Ovary (tissue), 9 donors: Measurements from ENCODE around the gene HOXB8. TPM values are rescaled to one million over a fixed set of nuclear protein-coding genes. Genes with fewer than 3 reads are reported as not detected.

Source experiments
- DNase-seq, 5 donors: peaks; one replicate each; pipeline ENCODE4 v3.0.0-alpha.2; 2019 to 2020
- H3K27ac ChIP-seq, 2 donors: fragments of 200-600 bp; one replicate each; pipeline versions ENCODE4 v1.5.1 to v1.8.0; 2019 to 2022
- H3K27me3 ChIP-seq: fragments of 200-600 bp; one replicate; pipeline ENCODE4 v1.8.0; 2022
- H3K36me3 ChIP-seq: fragments of 200-600 bp; sonication (generic); one replicate; pipeline ENCODE4 v1.5.1; 2019
- H3K4me1 ChIP-seq: one replicate; pipeline ENCODE4 v1.8.1; 2013; ENCODE audit warnings: mild to moderate bottlenecking, moderate library complexity; ENCODE audit not compliant: insufficient read depth
- H3K4me3 ChIP-seq: fragments of 200-600 bp; sonication (generic); one replicate; pipeline ENCODE4 v1.5.1; 2017
- H3K9me3 ChIP-seq, 2 donors: fragments of 200-600 bp in 1 of 2; sonication (generic) in 1 of 2; one replicate each; pipeline versions ENCODE4 v1.5.1 to v1.8.1; 2013 to 2019; ENCODE audit warnings: mild to moderate bottlenecking in 1 of 2, moderate library complexity in 1 of 2
- EP300 ChIP-seq: sonication (generic); formaldehyde crosslinking; IDR thresholded peaks from one replicate; pipeline ENCODE4 v1.6.1; 2017; ENCODE audit warnings: antibody characterized with exemption
- POLR2A ChIP-seq: fragments of 450-650 bp; IDR thresholded peaks from one replicate; pipeline ENCODE4 v1.6.1; 2017; ENCODE audit warnings: antibody characterized with exemption, mild to moderate bottlenecking, moderate library complexity
- WGBS, 3 donors: extraction: QIAGEN DNeasy Blood & Tissue Kit in 1 of 3; methylation state at CpG; one replicate each; pipeline versions ENCODE4 v1.1.5 to v1.1.7; 2013 to 2017; 5-methylcytosine and 5-hydroxymethylcytosine counted together
- intact Hi-C, 4 donors: fragments of 100-400 bp; cut with DNase I; formaldehyde crosslinking; loops; one replicate each; pipeline versions ENCODE4 v1.11.0 to v1.15.1; 2022 to 2023
- polyA plus RNA-seq, 2 donors: library from polyadenylated mRNA; stranded (reverse); fragments of 200-250 nt in 1 of 2; fragments of 350-450 nt in 1 of 2; fragmentation: Illumina TruSeq in 1 of 2; extraction: RNeasy Lipid Tissue Mini Kit (QIAGEN cat#74804) in 1 of 2; gene quantifications; one replicate each; pipeline ENCODE4 v1.2.3, GENCODE V29; 2013 to 2014
- total RNA-seq, 7 donors: library from RNA; depleted of rRNA in 2 of 7; stranded (reverse); fragments of >200 nt in 2 of 7; fragmentation: NEBNext Ultra II Directional in 3 of 7; extraction: Animal tissue kit (Norgen Biotek cat#: 25700) in 3 of 7; gene quantifications; one replicate each; pipeline versions ENCODE4 v1.1.0 to v1.2.4, GENCODE V29; 2016 to 2023
- TF ChIP-seq, protein P1 (sequence below), 3 donors: fragments of 450-650 bp in 2 of 3; fragments of 200-600 bp in 1 of 3; IDR thresholded peaks; one replicate each; pipeline versions ENCODE4 v1.5.1 to v1.8.0; 2016 to 2022; ENCODE audit warnings: antibody characterized with exemption in 3 of 3, mild to moderate bottlenecking in 1 of 3
- donor health status: DM: no; HTN: no; CAD: no; lungs with moderate emphysema.
- donor health status: DM: no; HTN: no; CAD: no.
- donor health status: Bipolar disorder and iron deficiency.
- donor health status: DM: yes; HTN: yes; CAD: no.
- donor health status: DM: no; HTN: no; CAD: no.
- donor health status: DM: yes; HTN: yes; CAD: no.

HOXB8 gene
- total and polyA plus RNA-seq, 9 donors, result 0.17 to 2.5 (median 0.28) TPM; not detected in 4

DNA sequence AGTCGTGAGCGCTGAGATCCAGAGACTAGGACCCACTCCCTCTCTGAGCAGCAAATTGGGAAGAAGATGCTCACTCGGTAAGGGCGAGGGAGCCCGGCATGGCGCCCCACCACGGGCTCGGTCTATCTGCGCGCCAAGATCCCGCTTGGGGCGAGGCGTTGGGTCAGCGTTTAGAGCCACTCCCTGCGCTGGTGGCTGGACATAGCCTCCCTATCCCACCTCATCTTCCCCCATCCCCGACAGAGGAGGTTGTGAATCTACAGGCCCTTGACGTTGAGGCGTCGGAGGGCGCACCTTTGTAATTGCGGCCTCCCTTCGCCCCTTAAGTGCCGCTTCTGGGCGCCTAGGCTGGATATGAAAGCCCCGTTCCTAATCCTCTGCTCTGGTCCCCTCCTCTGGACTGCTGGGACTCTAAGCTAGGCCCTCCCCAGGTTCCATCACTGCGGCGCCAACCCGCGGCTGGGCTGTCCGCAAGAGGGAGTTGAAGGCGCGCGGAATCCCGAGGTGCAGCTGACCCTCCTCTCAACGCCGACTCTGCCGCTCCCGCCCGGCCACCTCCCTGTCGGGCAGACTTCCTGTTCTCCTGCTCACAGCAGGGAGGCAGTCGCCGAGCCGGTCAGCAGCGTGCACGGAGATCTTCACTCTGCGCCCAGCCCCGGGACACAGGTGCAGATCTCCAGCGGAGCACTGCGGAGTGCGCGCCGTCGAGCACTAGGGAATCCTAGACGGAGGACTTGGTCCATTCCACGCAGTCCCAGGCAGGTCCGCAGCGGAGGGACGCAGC, 27.2 kb upstream of the HOXB8 start:
- Histone ChIP-seq H3K27me3 (no peaks in the 10 kb centered on the region), H3K36me3 (no peaks in the 10 kb centered on the region)
- no peak for DNase-seq

DNA sequence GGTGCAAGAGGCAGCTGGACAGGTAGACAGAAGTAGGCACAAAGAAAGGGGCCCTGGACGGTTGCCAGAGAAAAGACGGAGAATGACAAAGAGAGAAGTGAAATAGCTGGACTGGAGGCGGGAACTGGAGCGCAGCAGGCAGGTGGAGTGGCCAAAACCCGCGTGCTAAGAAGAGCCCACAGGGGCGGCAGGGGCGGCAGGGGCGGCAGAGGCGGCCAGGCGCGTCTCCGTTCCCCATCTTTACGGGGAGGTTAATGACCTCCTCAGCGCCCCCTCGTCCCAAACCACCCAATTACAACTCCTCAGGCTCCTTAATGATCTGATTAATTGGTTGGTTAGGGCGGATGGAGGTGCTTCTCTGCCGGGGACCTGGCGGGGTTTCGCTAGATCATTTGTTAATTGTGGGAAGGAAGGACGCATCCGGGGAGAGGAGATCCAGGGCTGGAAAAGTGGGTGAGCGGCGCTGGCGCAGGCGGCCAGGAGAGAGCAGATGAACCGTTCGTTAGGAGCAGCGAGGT, 26.5 kb upstream of the HOXB8 start:
- no peaks in the 10 kb centered on the region for H3K36me3 ChIP-seq
- 1 to 8% (median 4%) methylated on average over 29 of the region's 29 CpGs for WGBS, 3 donors
- no peaks in the 10 kb centered on the region for H3K4me1 ChIP-seq
- intact Hi-C loops, result no loop called here
- no peak overlapping the region for H3K4me3 ChIP-seq
- no peak overlapping the region for H3K27ac ChIP-seq
- no peaks in the 10 kb centered on the region for H3K9me3 ChIP-seq
- TF ChIP-seq POLR2A (no peak), EP300 (no peak)
- TF ChIP-seq, protein P1, sequence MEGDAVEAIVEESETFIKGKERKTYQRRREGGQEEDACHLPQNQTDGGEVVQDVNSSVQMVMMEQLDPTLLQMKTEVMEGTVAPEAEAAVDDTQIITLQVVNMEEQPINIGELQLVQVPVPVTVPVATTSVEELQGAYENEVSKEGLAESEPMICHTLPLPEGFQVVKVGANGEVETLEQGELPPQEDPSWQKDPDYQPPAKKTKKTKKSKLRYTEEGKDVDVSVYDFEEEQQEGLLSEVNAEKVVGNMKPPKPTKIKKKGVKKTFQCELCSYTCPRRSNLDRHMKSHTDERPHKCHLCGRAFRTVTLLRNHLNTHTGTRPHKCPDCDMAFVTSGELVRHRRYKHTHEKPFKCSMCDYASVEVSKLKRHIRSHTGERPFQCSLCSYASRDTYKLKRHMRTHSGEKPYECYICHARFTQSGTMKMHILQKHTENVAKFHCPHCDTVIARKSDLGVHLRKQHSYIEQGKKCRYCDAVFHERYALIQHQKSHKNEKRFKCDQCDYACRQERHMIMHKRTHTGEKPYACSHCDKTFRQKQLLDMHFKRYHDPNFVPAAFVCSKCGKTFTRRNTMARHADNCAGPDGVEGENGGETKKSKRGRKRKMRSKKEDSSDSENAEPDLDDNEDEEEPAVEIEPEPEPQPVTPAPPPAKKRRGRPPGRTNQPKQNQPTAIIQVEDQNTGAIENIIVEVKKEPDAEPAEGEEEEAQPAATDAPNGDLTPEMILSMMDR (IDR thresholded peaks at IDR 0.05), result no peak
- DNase-seq, result no peak
- H3K27me3 ChIP-seq, result no peaks in the 10 kb centered on the region

More for the DNA sequence above, 27.2 kb upstream of the HOXB8 start:
- WGBS, 3 donors, result 2 to 7% (median 3%) methylated on average over 50 to 58 of the region's 58 CpGs
- intact Hi-C loops, result no loop called here
- Histone ChIP-seq H3K9me3 (no peaks in the 10 kb centered on the region), H3K4me1 (no peaks in the 10 kb centered on the region), H3K4me3 (no peak overlapping the region), H3K27ac (no peak overlapping the region)
- TF ChIP-seq, protein P1 (IDR thresholded peaks at IDR 0.05), result no peak
- no peak for TF ChIP-seq POLR2A
- TF ChIP-seq EP300, result no peak

DNA sequence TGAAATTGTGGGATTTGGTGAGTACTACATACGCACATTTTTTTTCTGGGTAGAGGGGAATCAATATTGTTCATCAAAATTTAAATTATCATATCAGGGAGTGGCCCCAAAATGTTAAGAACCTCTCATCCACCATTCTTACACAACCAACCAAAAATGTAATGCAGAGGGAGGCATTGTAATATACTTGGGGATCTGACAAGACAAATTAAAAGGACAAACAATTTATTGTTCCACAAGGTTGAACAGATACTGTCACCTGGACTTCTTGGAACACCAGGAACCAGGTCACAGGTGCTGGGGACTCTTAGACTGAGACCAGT, 25.7 kb upstream of the HOXB8 start:
- 44 to 60% (median 48%) methylated on average over 1 of the region's 1 CpG for WGBS, 3 donors
- DNase-seq, result no peak
- H3K4me3 ChIP-seq, result no peak overlapping the region
- no peaks in the 10 kb centered on the region for H3K9me3 ChIP-seq
- no peaks in the 10 kb centered on the region for H3K27me3 ChIP-seq
- intact Hi-C loops, result no loop called here
- H3K4me1 ChIP-seq, result no peaks in the 10 kb centered on the region
- no peak overlapping the region for H3K27ac ChIP-seq
- TF ChIP-seq POLR2A (no peak), EP300 (no peak)
- TF ChIP-seq, protein P1 (IDR thresholded peaks at IDR 0.05), result no peak
- H3K36me3 ChIP-seq, result no peaks in the 10 kb centered on the region

DNA sequence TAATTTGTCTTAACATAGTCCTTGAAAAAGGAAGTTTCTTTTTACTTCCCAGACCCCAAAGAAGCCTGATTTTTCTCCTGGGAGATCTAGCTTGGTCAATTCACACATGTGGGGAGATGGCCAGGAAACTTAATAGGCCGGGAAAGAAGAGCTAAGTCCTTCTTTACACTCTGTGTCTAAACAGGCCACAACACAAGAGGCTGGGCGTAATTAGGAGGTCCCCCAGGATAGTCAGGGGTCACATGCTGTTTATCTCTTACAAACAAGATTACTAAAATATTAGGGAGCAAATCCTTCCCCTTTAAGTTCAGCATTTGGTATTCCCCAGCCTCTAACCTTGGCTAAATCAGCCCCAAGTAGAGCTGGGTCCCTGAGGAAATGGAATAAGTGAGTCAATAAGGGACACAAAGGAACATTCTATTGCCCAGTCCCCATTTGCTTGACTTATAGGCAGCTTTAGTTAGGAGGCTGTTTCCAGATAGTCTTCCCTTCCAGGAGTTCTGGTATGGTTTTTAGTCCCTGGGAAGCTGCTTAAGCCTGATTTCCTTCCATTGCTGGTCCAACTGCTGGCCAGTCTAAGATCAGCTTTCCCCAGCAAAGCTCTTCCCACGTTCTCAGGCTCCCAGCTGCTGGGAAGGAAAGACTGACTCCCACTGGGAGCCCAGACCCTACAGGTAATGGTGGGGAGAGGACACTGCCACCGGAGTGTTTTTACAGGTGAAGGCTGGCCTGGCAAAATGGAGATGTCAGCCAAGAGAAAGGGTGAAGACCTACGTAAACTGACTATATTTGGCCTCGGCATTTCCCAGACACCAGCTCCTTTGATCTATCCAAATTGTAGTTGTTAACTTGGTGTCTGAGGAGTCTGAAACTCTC, 25.1 kb upstream of the HOXB8 start:
- Histone ChIP-seq H3K27me3 (no peaks in the 10 kb centered on the region), H3K27ac (no peak overlapping the region), H3K9me3 (no peaks in the 10 kb centered on the region), H3K4me1 (no peaks in the 10 kb centered on the region), H3K36me3 (no peaks in the 10 kb centered on the region), H3K4me3 (no peak overlapping the region)
- TF ChIP-seq POLR2A, result no peak
- TF ChIP-seq, protein P1 (IDR thresholded peaks at IDR 0.05), result no peak
- TF ChIP-seq EP300, result no peak
- no peak for DNase-seq
- intact Hi-C loops, result no loop called here
- 28 to 52% (median 32%) methylated on average over 6 of the region's 6 CpGs for WGBS, 3 donors
